GM18499 (cell line): ENCODE results near the gene NFATC2.

ENCODE experiments used
- ATAC-seq: cut with Tn5 transposase; IDR thresholded peaks from one replicate; pipeline ENCODE4 v1.9.1; 2021; ENCODE audit warnings: moderate number of reproducible peaks; ENCODE audit not compliant: insufficient read depth, unreplicated experiment

Gene NFATC2

GRCh38 chr20:51439160-51439689 lies 103.3 kb downstream of the NFATC2 start:
- no peak for ATAC-seq

GRCh38 chr20:51438136-51438535 lies 104.4 kb downstream of the NFATC2 start:
- ATAC-seq: no peak

DNA sequence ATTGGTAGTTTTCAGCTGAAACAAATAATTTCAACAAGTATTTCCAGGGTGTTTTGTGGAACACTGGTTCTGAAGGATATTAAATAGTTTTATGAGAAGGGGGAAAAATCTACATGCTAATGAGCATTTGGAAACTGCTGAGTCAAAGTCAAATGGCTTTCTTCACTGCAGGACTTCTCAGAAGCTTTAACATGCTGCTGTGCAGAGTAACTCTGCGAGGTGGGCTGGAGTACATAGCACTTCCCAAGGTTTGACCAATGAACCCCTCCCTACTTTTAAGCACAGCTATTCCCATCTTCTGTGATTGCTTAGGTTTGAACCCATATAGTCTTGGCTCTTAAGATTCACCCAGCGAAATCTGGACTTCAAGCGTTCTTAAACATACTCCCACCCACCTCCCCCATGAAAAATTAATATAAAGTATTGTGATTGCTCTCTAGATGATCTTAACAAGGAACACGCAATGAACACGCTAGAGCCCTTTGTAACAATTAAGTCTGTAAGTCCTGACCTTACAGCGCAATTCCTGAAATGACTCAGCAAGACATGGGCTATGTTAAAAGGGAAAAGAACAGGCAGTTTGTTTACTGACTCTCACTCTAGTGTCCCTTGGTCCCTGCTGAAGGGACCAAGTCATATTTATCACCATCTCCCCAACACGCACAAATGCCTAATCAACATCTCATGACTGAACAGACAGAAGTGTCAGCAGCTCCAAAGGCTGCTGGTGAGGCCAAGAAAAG lies 105.2 kb downstream of the NFATC2 start:
- no peak for ATAC-seq

GRCh38 chr20:51434580-51435247 lies 107.8 kb downstream of the NFATC2 start:
- ATAC-seq: no peak

DNA sequence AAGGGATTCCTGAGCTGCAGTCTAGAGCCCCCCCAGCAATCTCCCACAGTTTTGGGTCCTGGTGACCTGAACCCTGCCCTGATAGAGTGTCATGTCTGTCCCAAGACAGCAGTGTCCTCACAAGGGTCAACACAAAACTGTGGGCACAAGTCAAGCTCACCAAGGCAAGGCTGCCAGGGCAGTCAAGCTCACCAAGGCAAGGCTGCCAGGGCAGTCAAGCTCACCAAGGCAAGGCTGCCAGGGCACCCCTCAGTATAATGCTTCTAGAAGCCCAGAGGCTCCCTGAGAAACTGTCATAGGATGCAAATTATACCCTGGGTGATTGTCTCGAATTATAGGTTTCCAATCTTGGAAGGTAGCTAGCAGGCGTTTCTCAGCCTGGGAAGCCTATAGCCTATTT lies 108.5 kb downstream of the NFATC2 start:
- ATAC-seq: no peak

DNA sequence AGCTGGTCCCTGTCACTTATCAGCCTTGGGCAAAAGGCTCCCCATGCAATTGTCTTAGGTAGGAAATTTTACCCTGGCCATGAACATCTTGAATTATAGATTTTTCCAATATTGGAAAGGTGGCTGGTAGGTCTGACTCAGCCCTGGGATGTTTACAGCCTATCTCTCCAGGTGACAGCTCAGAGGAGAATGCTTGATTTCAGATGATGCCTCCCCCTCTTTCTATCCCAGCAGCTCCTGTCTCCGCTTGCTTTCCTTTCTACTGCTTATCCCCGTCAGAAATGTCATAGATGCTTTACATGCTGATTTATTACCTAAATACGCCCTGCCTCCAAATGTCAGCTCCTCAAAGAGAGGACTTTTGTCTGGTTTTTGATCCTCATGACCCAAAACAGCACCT lies 109.6 kb downstream of the NFATC2 start:
- no peak for ATAC-seq

DNA sequence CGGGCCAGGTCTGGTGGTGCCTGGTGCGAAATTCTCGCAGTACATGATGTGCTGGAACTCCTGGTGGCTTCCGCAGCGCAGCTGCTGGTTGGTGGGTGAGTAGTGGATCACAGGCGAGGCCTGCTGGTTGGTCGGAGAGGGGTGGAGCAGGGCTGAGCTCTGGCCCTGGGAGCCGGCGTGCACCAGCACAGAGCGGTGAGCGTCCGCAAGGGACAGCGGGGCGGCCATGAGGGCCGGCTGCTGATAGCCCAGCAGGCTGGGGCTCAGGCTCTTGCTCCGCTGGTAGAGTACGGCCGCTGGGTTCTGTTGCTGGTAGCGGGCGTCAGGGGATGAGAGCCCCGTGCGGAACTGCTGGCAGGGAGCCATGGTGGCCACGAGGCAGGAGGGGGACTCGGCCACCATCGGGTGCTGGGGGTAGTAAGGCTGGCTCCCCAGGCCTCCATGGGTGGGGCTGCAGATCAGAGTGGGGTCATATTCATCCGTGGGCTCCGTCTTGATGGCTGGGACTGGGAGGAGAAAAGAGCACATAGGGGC lies 110.2 kb downstream of the NFATC2 start:
- ATAC-seq: no peak

GRCh38 chr20:51431321-51431720 lies 111.2 kb downstream of the NFATC2 start:
- no peak for ATAC-seq

- ATAC-seq: no peak
These were observed 112.1 kb downstream of the NFATC2 start for GRCh38 chr20:51430198-51430950.

GRCh38 chr20:51429696-51430095 lies 112.8 kb downstream of the NFATC2 start:
- no peak for ATAC-seq

DNA sequence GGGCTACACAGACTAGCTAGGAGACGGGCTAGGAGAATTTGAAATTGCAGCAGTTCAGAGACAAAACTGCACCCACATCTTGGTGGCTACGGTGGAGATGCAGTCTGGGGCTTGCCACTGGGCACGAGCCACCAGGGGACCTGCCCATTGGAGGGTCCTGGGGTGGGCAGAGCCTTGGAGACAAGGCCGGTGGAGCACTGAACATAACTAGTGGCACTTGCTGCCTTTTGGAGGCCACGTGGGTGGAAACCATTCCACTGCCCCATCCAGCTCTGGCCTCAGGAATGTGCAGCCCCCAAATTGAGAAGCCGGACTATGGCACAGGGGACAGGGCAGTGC lies 113.4 kb downstream of the NFATC2 start:
- ATAC-seq: no peak

DNA sequence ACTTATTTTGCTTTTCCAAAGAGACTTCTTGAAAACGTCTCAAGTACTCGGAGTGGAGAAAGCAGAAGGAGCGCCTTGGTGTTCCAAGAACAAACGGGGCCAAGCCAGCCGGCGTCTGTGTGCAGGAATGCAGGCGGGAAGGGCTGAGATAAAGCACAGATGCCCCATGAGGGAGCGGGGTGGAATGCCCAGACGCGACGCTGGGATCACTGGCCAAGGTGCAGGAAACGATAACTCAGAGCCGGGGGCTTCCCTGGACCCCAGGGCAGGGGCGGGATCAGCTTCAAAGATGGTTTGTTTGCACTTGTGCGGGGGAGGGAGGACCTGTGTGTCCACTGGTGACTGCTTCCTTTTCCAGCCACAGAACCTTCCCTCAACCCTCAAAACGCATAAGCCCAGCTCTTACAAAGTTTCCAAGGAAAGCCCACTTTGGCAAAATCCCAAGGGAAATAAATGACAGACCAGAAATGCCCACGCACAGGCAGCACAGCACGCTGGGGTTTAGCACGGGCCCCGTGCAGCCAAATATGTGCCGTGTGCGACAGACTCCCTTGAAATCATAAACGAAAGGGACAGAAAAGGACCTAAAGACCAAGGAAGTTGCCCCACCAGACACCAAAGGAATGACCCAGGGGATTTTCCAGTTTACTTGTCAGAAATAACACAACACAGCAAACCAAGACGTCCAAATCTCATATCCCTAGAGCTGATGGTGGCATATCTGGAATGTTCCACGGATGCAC lies 113.9 kb downstream of the NFATC2 start:
- no peak for ATAC-seq

DNA sequence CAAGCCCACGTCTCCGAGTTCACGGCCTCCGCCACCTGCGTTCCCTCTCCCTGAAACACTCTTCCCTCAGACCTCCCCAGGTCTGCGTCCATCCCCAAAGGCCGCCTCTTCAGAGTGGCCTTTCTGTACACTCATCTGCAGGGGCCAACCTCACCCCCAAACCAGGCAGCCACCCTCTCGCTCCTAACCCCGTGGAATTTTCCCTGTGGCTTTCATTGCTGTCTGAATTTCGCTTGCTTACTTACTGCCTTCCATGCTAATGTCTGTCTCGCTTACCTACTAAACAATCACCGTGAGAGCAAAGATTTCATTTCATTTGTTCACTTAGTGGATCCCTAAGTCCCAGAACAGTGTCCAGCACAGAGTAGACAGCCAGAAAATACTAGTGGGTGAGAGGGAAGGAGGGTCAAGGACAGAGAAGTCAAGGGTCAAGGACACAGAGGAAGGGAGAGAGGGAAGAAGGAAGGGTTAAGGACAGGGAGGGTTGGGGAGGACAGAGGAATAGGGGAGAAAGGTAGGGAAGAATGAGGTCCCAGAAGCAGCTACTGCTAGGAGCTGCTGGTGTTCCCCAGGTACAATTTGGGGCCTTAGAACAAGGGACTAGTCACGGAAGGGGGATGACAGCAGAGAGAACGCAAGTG lies 114.7 kb downstream of the NFATC2 start:
- ATAC-seq: no peak

GRCh38 chr20:51426718-51427650 lies 115.5 kb downstream of the NFATC2 start:
- no peak for ATAC-seq

GRCh38 chr20:51425347-51426106 lies 117.0 kb downstream of the NFATC2 start:
- no peak for ATAC-seq

DNA sequence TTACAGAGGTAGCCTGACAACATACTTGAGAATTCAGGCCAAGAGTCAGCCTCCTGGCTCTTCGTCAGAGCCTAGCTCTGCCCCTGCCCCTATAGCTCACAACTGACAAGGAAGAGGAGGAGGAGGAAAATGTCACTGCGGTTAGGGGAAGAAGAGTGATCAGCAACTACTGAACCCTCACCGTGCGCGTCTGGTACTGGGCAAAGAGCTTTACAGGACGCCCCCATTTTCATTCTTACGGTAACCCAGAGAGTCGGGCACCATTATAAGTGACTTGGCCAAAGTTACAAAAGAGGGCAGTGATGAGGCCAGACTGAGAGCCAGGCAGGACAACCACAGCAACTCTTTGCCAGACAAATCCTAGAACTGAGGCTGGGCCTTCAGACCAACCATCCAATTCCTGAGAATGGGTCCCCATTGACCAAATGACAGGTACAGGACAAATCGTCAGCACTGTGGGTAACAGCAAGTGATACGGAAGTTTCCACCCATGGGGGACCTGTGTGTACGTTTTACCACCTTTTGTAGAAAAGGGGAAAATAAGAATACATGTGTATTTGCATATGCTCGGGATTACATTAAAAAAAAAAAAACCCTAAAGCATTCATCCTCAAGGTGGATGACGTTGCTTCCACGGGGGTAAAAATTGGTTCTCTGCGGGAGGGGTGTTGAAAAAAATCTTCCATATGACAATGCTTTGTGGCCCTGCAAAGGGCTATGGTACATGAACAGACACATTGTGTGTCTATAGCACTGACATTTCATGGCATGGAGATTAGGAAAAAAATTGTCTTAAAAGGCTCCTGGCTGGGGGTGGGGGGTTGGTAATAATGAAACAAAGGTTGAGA lies 118.0 kb downstream of the NFATC2 start:
- ATAC-seq: no peak

GRCh38 chr20:51423810-51424209 lies 118.7 kb downstream of the NFATC2 start:
- ATAC-seq: no peak
